GM19043 (cell line): ENCODE results near the gene CADPS2.
"Not testable (repeated sequence)": the region's sequence is repeated elsewhere in the genome, so short reads cannot be mapped to it uniquely, and the experiment has no call there.

Source experiments
- ATAC-seq: cut with Tn5 transposase; IDR thresholded peaks from one replicate; pipeline ENCODE4 v1.9.1; 2021; ENCODE audit warnings: low read depth; ENCODE audit not compliant: unreplicated experiment

CADPS2 gene

GRCh38 chr7:122303531-122304318 lies 582.5 kb downstream of the CADPS2 start:
- no peak for ATAC-seq

- no peak for ATAC-seq
Observed at GRCh38 chr7:122302761-122303530, 583.3 kb downstream of the CADPS2 start.

- ATAC-seq, result no peak
Observed at GRCh38 chr7:122301858-122302760, 584.2 kb downstream of the CADPS2 start.

- no peak for ATAC-seq
Observed at GRCh38 chr7:122300956-122301833, 585.1 kb downstream of the CADPS2 start.

GRCh38 chr7:122300211-122300932 lies 585.9 kb downstream of the CADPS2 start:
- no peak for ATAC-seq

- no peak for ATAC-seq
Observed at GRCh38 chr7:122299624-122300210, 586.5 kb downstream of the CADPS2 start.

- no peak for ATAC-seq
Observed at GRCh38 chr7:122298618-122299017, 587.6 kb downstream of the CADPS2 start.

- ATAC-seq, result no peak
Observed at GRCh38 chr7:122298131-122298530, 588.1 kb downstream of the CADPS2 start.

- ATAC-seq, result no peak
Observed at GRCh38 chr7:122291189-122291588, 595.1 kb downstream of the CADPS2 start.

GRCh38 chr7:122290476-122290875 lies 595.8 kb downstream of the CADPS2 start:
- no peak for ATAC-seq

- no peak for ATAC-seq
Observed at GRCh38 chr7:122289426-122289825, 596.8 kb downstream of the CADPS2 start.

- ATAC-seq, result not testable (repeated sequence)
Observed at GRCh38 chr7:122284608-122285007, 601.7 kb downstream of the CADPS2 start.

GRCh38 chr7:122273117-122273516 lies 613.1 kb downstream of the CADPS2 start:
- no peak for ATAC-seq

GRCh38 chr7:122269241-122269640 lies 617.0 kb downstream of the CADPS2 start:
- ATAC-seq, result no peak
